Neural cell (in vitro differentiated cells): ENCODE results near the gene MACF1. TPM values are rescaled to one million over a fixed set of nuclear protein-coding genes. Genes with fewer than 3 reads are reported as not detected.

Source experiments
- H2AFZ ChIP-seq: fragments of 200-600, 300-800 bp; sonication (generic), shearing (Covaris generic); 2 replicates; pipeline ENCODE4 v1.6.0; 2014; ENCODE audit warnings: low read depth, mild to moderate bottlenecking, antibody characterized with exemption, low read length, moderate library complexity
- H3F3A ChIP-seq: fragments of 200-600 bp; shearing (Covaris generic); 2 replicates; pipeline ENCODE4 v1.6.1; 2016; ENCODE audit warnings: mild to moderate bottlenecking, moderate library complexity, mixed read lengths, antibody characterized with exemption, low read length; ENCODE audit not compliant: insufficient read depth, poor library complexity, severe bottlenecking
- H3K27ac ChIP-seq: fragments of 200-600, 300-800 bp; sonication (generic), shearing (Covaris generic); 2 replicates; pipeline ENCODE4 v1.5.1; 2014; ENCODE audit warnings: mild to moderate bottlenecking, low read length, moderate library complexity
- H3K27me3 ChIP-seq: fragments of 300-800, 200-600 bp; sonication (generic), shearing (Covaris generic); 2 replicates; pipeline ENCODE4 v1.6.0; 2014; ENCODE audit warnings: mild to moderate bottlenecking, low read depth, low read length, moderate library complexity; ENCODE audit not compliant: insufficient read depth
- H3K36me3 ChIP-seq: fragments of 300-800, 200-600 bp; sonication (generic), shearing (Covaris generic); 2 replicates; pipeline ENCODE4 v1.5.1; 2014; ENCODE audit warnings: mild to moderate bottlenecking, antibody characterized with exemption, low read length, moderate library complexity; ENCODE audit not compliant: insufficient read depth
- H3K4me2 ChIP-seq: fragments of 300-800, 200-600 bp; sonication (generic), shearing (Covaris generic); 2 replicates; pipeline ENCODE4 v1.6.0; 2014; ENCODE audit warnings: mild to moderate bottlenecking, low read length
- H3K4me3 ChIP-seq: fragments of 300-800, 200-600 bp; sonication (generic), shearing (Covaris generic); 2 replicates; pipeline ENCODE4 v1.5.1; 2014; ENCODE audit warnings: mild to moderate bottlenecking, low read length, moderate library complexity
- H3K79me2 ChIP-seq: fragments of 200-600 bp; shearing (Covaris generic); replicated peaks from 2 replicates; pipeline ENCODE4 v1.6.0; 2014; ENCODE audit warnings: mild to moderate bottlenecking, low read length, moderate library complexity; ENCODE audit not compliant: insufficient read depth
- H3K9ac ChIP-seq: fragments of 300-800, 200-600 bp; sonication (generic), shearing (Covaris generic); 2 replicates; pipeline ENCODE4 v1.6.1; 2016; ENCODE audit warnings: mild to moderate bottlenecking, low read length, mixed read lengths
- H3K9me2 ChIP-seq: fragments of 200-600 bp; shearing (Covaris generic); 2 replicates; pipeline ENCODE4 v1.6.1; 2016; ENCODE audit warnings: mild to moderate bottlenecking, low read length, mixed read lengths; ENCODE audit not compliant: insufficient read depth
- H3K9me3 ChIP-seq: fragments of 200-600, 300-800 bp; sonication (generic), shearing (Covaris generic); 2 replicates; pipeline ENCODE4 v1.6.1; 2016; ENCODE audit warnings: mild to moderate bottlenecking, mixed run types, low read length, moderate library complexity, mixed read lengths
- H4K20me1 ChIP-seq: fragments of 200-600 bp; shearing (Covaris generic); 2 replicates; pipeline ENCODE4 v1.6.1; 2016; ENCODE audit warnings: mild to moderate bottlenecking, mixed run types; ENCODE audit not compliant: insufficient read depth
- CTCF ChIP-seq: fragments of 450-650 bp; IDR thresholded peaks from 2 replicates; pipeline ENCODE4 v1.5.1; 2014; ENCODE audit warnings: antibody characterized with exemption, mild to moderate bottlenecking, moderate library complexity; ENCODE audit not compliant: poor library complexity, severe bottlenecking
- EP300 ChIP-seq: fragments of 450-650 bp; conservative IDR thresholded peaks from 2 replicates; pipeline ENCODE4 v1.6.1; 2014; ENCODE audit warnings: antibody characterized with exemption, mild to moderate bottlenecking, moderate library complexity; ENCODE audit not compliant: poor library complexity, severe bottlenecking
- EZH2 ChIP-seq: fragments of 200-600, 300-800 bp; shearing (Covaris generic), sonication (generic); IDR thresholded peaks from 2 replicates; pipeline ENCODE4 v1.6.1; 2014; ENCODE audit warnings: antibody characterized with exemption, low read length, borderline replicate concordance, mild to moderate bottlenecking; ENCODE audit not compliant: insufficient read depth, poor library complexity, severe bottlenecking
- MXI1 ChIP-seq: fragments of 450-650 bp; conservative IDR thresholded peaks from 2 replicates; pipeline ENCODE4 v1.6.1; 2014; ENCODE audit warnings: antibody characterized with exemption, mild to moderate bottlenecking; ENCODE audit not compliant: poor library complexity, severe bottlenecking
- POLR2AphosphoS5 ChIP-seq: IDR thresholded peaks from 2 replicates; pipeline ENCODE4 v1.6.1; 2012
- RAD21 ChIP-seq: fragments of 450-650 bp; conservative IDR thresholded peaks from 2 replicates; pipeline ENCODE4 v1.6.1; 2014; ENCODE audit warnings: antibody characterized with exemption, mild to moderate bottlenecking, moderate library complexity
- REST ChIP-seq: IDR thresholded peaks from 2 replicates; pipeline ENCODE4 v1.6.1; 2012; ENCODE audit warnings: borderline replicate concordance
- SMC3 ChIP-seq: fragments of 450-650 bp; conservative IDR thresholded peaks from 2 replicates; pipeline ENCODE4 v1.6.1; 2014; ENCODE audit warnings: antibody characterized with exemption, mild to moderate bottlenecking, moderate library complexity; ENCODE audit not compliant: poor library complexity
- TAF1 ChIP-seq: IDR thresholded peaks from 2 replicates; pipeline ENCODE4 v1.6.1; 2012; ENCODE audit warnings: low read depth
- polyA plus RNA-seq: library from polyadenylated mRNA; depleted of rRNA; stranded (reverse); fragments of >200 nt; gene quantifications from 2 replicates; pipeline ENCODE4 v1.2.3, GENCODE V29; 2014

Gene MACF1
- polyA plus RNA-seq, 1 donor from 2014 or later: 176 TPM

GRCh38 chr1:39170731-39171667, 33.5 kb upstream of the MACF1 start:
- Histone ChIP-seq H3F3A (peaks cover 4% of the 10 kb centered on the region), H3K79me2 (peaks cover 33% of the 10 kb centered on the region), H3K9me2 (no peaks in the 10 kb centered on the region), H3K27me3 (no peaks in the 10 kb centered on the region), H4K20me1 (peaks cover 6% of the 10 kb centered on the region), H3K9ac (no peak overlapping the region), H2AFZ (no peak overlapping the region), H3K27ac (no peak overlapping the region), H3K9me3 (no peaks in the 10 kb centered on the region), H3K36me3 (no peaks in the 10 kb centered on the region), H3K4me3 (no peak overlapping the region), H3K4me2 (no peak overlapping the region)
- TF ChIP-seq EZH2 (no peak), CTCF (no peak), REST (no peak), TAF1 (no peak), SMC3 (no peak), RAD21 (no peak), MXI1 (no peak)

GRCh38 chr1:39173119-39173994, 31.1 kb upstream of the MACF1 start:
- Histone ChIP-seq H3K4me2 (no peak overlapping the region), H3K27ac (no peak overlapping the region), H3K9ac (no peak overlapping the region)

More at GRCh38 chr1:39173119-39173994, 31.1 kb upstream of the MACF1 start:
- no peak overlapping the region for H3K4me3 ChIP-seq
- H3F3A ChIP-seq: peaks cover 4% of the 10 kb centered on the region
- H3K9me2 ChIP-seq: no peaks in the 10 kb centered on the region
- peaks cover 9% of the 10 kb centered on the region for H4K20me1 ChIP-seq
- no peak overlapping the region for H2AFZ ChIP-seq
- H3K9me3 ChIP-seq: no peaks in the 10 kb centered on the region
- no peaks in the 10 kb centered on the region for H3K36me3 ChIP-seq
- TF ChIP-seq MXI1 (no peak), TAF1 (no peak), CTCF (no peak), EP300 (no peak), SMC3 (no peak), REST (no peak), RAD21 (no peak), EZH2 (no peak), POLR2AphosphoS5 (no peak)
- no peaks in the 10 kb centered on the region for H3K27me3 ChIP-seq
- H3K79me2 ChIP-seq: peaks cover 37% of the 10 kb centered on the region
